ENCODE measurements around the gene PPM1D. TPM values are rescaled to one million over a fixed set of nuclear protein-coding genes. Genes with fewer than 3 reads are reported as not detected.

The PPM1D gene
- total RNA-seq, 1 experiment from 2014 or later = 19.0 TPM

DNA sequence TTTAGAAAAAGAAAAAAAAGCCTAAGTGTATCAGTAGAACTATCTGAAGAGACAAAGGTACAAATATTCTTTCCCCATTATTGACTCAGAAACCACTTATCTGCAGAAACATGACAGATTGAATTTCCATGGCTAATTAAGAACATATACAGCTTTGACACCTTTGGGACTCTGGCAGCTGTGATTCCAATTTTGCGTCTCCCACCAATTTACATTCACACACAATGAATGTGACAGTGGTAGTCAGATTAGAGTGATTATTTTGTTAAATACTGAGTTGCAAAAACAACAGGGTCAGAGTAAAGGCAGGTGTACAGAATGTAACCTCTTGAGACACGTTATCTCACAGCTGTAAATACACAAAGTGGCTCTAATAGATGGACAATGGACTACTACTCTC lies 5.3 kb upstream of the PPM1D start:
- H2BK12ac ChIP-seq (ENCODE audit: insufficient read length, low read depth, low read length) = no peak overlapping the region
- no peak overlapping the region for H3K18ac ChIP-seq (ENCODE audit: insufficient read length, low read depth, low read length)
- H3K4me2 ChIP-seq (ENCODE audit: insufficient read depth, insufficient read length, low read length) = no peak overlapping the region
- H3K4me3 Mint-ChIP-seq = no peak overlapping the region
- no peaks in the 10 kb centered on the region for H3K36me3 Mint-ChIP-seq (ENCODE audit: insufficient read depth in 1 of 3, low read depth in 3 of 3)
- no peaks in the 10 kb centered on the region for H3K4me1 ChIP-seq (ENCODE audit: insufficient read depth, low read length)
- peaks cover 9 to 10% of the 10 kb centered on the region in 2 experiments for H3K4me1 Mint-ChIP-seq
- no peak overlapping the region for H2BK20ac ChIP-seq (ENCODE audit: low read depth, low read length, poor library complexity, severe bottlenecking)
- WGBS (ENCODE audit: extremely low coverage, insufficient read length, low lambda C conversion rate) = no CpG with 5 or more reads among the region's 2 CpGs
- H3T11ph ChIP-seq (ENCODE audit: low read length) = no peak overlapping the region
- no peak overlapping the region for H3K23ac ChIP-seq (ENCODE audit: insufficient read length, low read depth, low read length)
- no peaks in the 10 kb centered on the region; a peak in 1 of 5 replicates for H3K9me3 Mint-ChIP-seq
- no peak overlapping the region for H3K9ac ChIP-seq (ENCODE audit: extremely low read depth, insufficient read length, low read length)
- no peaks in the 10 kb centered on the region for H3K79me2 ChIP-seq (ENCODE audit: insufficient read depth, low read length)
- no peak overlapping the region for H2BK5ac ChIP-seq (ENCODE audit: insufficient read length, low read length)
- no peak overlapping the region for H3K14ac ChIP-seq (ENCODE audit: insufficient read depth, low read length)
- no peak overlapping the region for H2BK120ac ChIP-seq (ENCODE audit: low read depth, low read length, poor library complexity, severe bottlenecking)
- no peaks in the 10 kb centered on the region for H3K79me1 ChIP-seq (ENCODE audit: insufficient read depth, low read depth, low read length, poor library complexity, severe bottlenecking)
- H3K27ac Mint-ChIP-seq = no peak overlapping the region
- no peak overlapping the region for H2AK5ac ChIP-seq (ENCODE audit: insufficient read length, low read length)
- H2AFZ ChIP-seq (ENCODE audit: low read length) = no peak overlapping the region
- H3K27ac ChIP-seq (ENCODE audit: insufficient read length, low read depth, low read length) = no peak overlapping the region
- H3K27me3 ChIP-seq (ENCODE audit: insufficient read depth, low read length) = no peaks in the 10 kb centered on the region
- H4K8ac ChIP-seq (replicated peaks; ENCODE audit: insufficient read length, low read depth, low read length) = no peak overlapping the region
- H4K91ac ChIP-seq (ENCODE audit: insufficient read length, low read depth, low read length) = no peak overlapping the region
- no peak overlapping the region for H3K56ac ChIP-seq (ENCODE audit: insufficient read length, low read depth, low read length)
- TF ChIP-seq, protein P1, sequence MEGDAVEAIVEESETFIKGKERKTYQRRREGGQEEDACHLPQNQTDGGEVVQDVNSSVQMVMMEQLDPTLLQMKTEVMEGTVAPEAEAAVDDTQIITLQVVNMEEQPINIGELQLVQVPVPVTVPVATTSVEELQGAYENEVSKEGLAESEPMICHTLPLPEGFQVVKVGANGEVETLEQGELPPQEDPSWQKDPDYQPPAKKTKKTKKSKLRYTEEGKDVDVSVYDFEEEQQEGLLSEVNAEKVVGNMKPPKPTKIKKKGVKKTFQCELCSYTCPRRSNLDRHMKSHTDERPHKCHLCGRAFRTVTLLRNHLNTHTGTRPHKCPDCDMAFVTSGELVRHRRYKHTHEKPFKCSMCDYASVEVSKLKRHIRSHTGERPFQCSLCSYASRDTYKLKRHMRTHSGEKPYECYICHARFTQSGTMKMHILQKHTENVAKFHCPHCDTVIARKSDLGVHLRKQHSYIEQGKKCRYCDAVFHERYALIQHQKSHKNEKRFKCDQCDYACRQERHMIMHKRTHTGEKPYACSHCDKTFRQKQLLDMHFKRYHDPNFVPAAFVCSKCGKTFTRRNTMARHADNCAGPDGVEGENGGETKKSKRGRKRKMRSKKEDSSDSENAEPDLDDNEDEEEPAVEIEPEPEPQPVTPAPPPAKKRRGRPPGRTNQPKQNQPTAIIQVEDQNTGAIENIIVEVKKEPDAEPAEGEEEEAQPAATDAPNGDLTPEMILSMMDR (conservative IDR thresholded peaks at IDR 0.05) = no peak
- no peaks in the 10 kb centered on the region for H3K9me3 ChIP-seq (ENCODE audit: control insufficient read depth, low read depth, low read length)
- DNase-seq = no peak
- H3K27me3 Mint-ChIP-seq (ENCODE audit: low read depth) = no peaks in the 10 kb centered on the region; the same call in 1 of the 2 replicates
- H3K4ac ChIP-seq (ENCODE audit: low read depth, low read length) = no peak overlapping the region
- H2BK15ac ChIP-seq (ENCODE audit: low read depth, low read length) = no peak overlapping the region
- H3K23me2 ChIP-seq (ENCODE audit: insufficient read length, low read depth, low read length, poor library complexity, severe bottlenecking) = peaks cover 6% of the 10 kb centered on the region
- no peak overlapping the region for H4K5ac ChIP-seq (ENCODE audit: insufficient read length, low read depth, low read length)
- H4K20me1 ChIP-seq (ENCODE audit: control insufficient read depth, insufficient read depth, insufficient read length) = no peaks in the 10 kb centered on the region
